Chondrocyte (in vitro differentiated cells): Measurements from ENCODE around the gene FFAR1. TPM values are rescaled to one million over a fixed set of nuclear protein-coding genes. Genes with fewer than 3 reads are reported as not detected.

Experiments used
- DNase-seq: peaks from one replicate; pipeline ENCODE4 v3.0.0; 2021; ENCODE audit warnings: mixed read lengths, low spot score
- H3K27ac Mint-ChIP-seq: one replicate; pipeline ENCODE4 v1.8.0; 2021; ENCODE audit warnings: mild to moderate bottlenecking, moderate library complexity, mixed read lengths; ENCODE audit not compliant: unreplicated experiment
- H3K27me3 Mint-ChIP-seq: 2 replicates; pipeline ENCODE4 v1.8.0; 2021; ENCODE audit warnings: low read depth, mixed read lengths
- H3K36me3 Mint-ChIP-seq: 2 replicates; pipeline ENCODE4 v1.8.0; 2021; ENCODE audit warnings: low read depth, mixed read lengths
- H3K4me1 Mint-ChIP-seq: 2 replicates; pipeline ENCODE4 v1.8.0; 2021; ENCODE audit warnings: low read depth, mild to moderate bottlenecking, mixed read lengths
- H3K4me3 Mint-ChIP-seq: one replicate; pipeline ENCODE4 v1.8.0; 2021; ENCODE audit warnings: mild to moderate bottlenecking, moderate library complexity, mixed read lengths; ENCODE audit not compliant: unreplicated experiment
- H3K9me3 Mint-ChIP-seq: 2 replicates; pipeline ENCODE4 v1.8.0; 2021; ENCODE audit warnings: low read depth, mixed read lengths
- total RNA-seq: library from RNA; stranded (reverse); gene quantifications from 3 replicates; pipeline ENCODE4 v1.2.1, GENCODE V29; 2021
- TF ChIP-seq, protein P1 (sequence below): fragments of 200-600 bp; sonication (generic); IDR thresholded peaks from 2 replicates; pipeline ENCODE4 v1.5.0; 2021; ENCODE audit warnings: antibody characterized with exemption, mild to moderate bottlenecking, moderate library complexity

Gene FFAR1
- total RNA-seq, 1 donor from 2014 or later = not detected

DNA sequence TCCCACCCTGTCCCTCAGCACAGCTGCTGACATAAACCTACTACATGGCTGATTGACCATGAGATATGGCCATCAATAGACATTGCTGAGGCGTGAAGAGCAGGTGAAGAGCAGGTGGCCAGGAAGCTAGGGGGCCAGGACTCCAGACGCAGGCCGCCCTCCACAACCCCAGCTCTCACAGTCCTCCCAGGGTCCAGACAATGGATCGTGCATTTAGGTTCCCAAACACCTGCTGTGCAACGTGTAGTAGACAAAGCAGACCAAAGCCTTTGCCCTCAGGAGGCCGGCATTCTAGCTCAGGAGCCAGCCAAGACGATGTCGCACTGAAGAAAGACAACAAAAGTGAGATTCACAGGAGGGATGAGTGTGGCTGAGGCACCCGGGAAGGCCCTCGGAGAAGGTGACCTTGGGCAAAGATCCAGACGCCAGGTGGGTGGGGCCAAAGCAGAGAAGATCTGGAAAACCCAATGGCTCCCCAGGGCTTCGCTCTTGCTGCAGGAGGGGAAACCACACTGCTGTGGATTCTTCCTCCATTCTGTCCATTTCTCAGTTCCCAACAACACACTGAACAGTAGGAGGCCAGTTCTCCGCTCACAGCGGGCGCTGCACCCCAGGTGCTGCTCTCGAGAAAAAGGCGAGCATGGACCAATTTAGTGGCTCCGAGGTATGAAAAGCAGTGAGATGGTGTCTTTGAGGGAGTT, 1.4 kb downstream of the FFAR1 start:
- H3K27me3 Mint-ChIP-seq = peaks cover 48% of the 10 kb centered on the region
- H3K4me1 Mint-ChIP-seq = no peaks in the 10 kb centered on the region
- H3K36me3 Mint-ChIP-seq = peaks cover 1% of the 10 kb centered on the region
- H3K27ac Mint-ChIP-seq = no peak overlapping the region
- TF ChIP-seq, protein P1, sequence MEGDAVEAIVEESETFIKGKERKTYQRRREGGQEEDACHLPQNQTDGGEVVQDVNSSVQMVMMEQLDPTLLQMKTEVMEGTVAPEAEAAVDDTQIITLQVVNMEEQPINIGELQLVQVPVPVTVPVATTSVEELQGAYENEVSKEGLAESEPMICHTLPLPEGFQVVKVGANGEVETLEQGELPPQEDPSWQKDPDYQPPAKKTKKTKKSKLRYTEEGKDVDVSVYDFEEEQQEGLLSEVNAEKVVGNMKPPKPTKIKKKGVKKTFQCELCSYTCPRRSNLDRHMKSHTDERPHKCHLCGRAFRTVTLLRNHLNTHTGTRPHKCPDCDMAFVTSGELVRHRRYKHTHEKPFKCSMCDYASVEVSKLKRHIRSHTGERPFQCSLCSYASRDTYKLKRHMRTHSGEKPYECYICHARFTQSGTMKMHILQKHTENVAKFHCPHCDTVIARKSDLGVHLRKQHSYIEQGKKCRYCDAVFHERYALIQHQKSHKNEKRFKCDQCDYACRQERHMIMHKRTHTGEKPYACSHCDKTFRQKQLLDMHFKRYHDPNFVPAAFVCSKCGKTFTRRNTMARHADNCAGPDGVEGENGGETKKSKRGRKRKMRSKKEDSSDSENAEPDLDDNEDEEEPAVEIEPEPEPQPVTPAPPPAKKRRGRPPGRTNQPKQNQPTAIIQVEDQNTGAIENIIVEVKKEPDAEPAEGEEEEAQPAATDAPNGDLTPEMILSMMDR = no peak
- no peak overlapping the region for H3K4me3 Mint-ChIP-seq
- no peaks in the 10 kb centered on the region for H3K9me3 Mint-ChIP-seq
- DNase-seq = peak; percentile 67

DNA sequence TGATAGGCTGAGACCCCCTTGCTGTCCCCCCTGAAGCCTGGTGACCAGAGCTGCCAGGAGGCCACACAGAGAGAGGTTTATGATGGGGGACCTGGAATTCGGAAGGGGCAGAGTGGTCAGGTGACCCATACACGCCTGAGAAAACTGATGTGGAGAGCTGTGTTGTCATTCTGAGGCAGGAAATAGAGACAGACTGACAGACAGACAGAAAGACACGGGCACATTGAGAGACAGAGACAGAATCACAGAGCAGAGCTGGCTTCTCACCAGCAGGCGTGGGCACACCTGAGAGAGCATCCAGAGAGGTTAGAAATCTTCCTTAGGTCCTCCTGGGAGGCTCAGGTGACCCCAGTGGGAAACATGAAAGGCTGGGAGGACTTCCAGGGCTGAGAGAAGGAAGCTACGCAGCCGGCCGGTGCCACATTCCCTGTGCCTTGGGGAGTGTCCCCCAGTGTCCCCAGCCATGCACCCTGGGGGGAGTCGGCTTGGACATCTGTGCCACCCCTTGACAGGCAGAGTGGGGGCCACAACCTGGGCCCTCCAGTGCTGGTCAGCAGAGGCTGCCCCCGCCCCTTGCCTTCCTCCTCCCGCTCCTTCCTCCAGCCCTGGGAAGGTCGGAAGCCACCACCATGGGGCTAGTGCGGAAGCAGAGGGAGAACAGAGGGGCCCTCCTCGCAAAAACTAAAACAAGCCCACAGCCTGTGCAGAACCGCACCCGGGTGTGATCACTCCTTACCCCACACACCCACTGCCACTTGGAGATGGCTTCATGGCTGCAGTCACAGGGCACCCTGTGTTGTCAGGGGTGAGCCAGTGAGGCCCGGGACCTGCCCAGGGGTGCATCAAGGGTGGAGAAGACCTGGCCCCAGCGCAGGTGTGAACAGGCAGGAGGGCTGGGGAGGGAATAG, 2.2 kb downstream of the FFAR1 start:
- H3K27ac Mint-ChIP-seq = no peak overlapping the region

DNA sequence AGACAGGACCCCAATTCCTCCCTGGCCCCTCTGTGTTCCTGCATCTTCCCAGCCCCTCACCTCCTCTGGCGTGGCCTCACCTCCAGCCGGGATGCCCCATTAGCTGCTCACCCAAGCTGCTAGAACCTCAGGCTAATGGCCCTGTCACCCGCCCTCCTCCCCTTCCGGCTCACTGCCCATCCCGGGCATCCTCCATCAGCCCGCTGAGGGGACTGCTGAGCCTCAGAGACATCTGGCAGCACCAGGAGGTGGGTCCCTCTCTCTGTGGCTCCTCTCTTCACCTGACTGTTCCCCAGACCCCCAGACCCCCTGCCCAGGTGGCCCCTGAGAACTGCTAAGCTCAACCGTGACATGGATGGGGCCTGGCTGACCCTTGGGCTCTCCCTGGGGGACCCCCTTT, 2.9 kb downstream of the FFAR1 start:
- H3K27me3 Mint-ChIP-seq = peaks cover 49% of the 10 kb centered on the region
- H3K9me3 Mint-ChIP-seq = no peaks in the 10 kb centered on the region
- peaks cover 1% of the 10 kb centered on the region for H3K36me3 Mint-ChIP-seq
- H3K4me3 Mint-ChIP-seq = no peak overlapping the region
- H3K27ac Mint-ChIP-seq = no peak overlapping the region
- DNase-seq = peak; percentile 64
- H3K4me1 Mint-ChIP-seq = no peaks in the 10 kb centered on the region
- TF ChIP-seq, protein P1 = no peak

More for the DNA sequence above, 2.2 kb downstream of the FFAR1 start:
- no peaks in the 10 kb centered on the region for H3K9me3 Mint-ChIP-seq
- peaks cover 49% of the 10 kb centered on the region for H3K27me3 Mint-ChIP-seq
- TF ChIP-seq, protein P1 = no peak
- no peaks in the 10 kb centered on the region for H3K4me1 Mint-ChIP-seq
- peak; percentile 62 for DNase-seq
- H3K36me3 Mint-ChIP-seq = peaks cover 1% of the 10 kb centered on the region
- H3K4me3 Mint-ChIP-seq = no peak overlapping the region

DNA sequence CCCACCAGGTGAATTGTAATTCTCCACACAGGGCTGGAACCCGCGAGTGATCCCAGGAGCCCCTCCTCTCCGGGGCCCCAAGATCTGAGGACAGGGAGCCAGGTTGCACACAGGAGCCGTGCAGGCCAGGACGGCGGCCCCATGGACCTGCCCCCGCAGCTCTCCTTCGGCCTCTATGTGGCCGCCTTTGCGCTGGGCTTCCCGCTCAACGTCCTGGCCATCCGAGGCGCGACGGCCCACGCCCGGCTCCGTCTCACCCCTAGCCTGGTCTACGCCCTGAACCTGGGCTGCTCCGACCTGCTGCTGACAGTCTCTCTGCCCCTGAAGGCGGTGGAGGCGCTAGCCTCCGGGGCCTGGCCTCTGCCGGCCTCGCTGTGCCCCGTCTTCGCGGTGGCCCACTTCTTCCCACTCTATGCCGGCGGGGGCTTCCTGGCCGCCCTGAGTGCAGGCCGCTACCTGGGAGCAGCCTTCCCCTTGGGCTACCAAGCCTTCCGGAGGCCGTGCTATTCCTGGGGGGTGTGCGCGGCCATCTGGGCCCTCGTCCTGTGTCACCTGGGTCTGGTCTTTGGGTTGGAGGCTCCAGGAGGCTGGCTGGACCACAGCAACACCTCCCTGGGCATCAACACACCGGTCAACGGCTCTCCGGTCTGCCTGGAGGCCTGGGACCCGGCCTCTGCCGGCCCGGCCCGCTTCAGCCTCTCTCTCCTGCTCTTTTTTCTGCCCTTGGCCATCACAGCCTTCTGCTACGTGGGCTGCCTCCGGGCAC, 3.9 kb downstream of the FFAR1 start:
- H3K4me1 Mint-ChIP-seq = no peaks in the 10 kb centered on the region
- peaks cover 47% of the 10 kb centered on the region for H3K27me3 Mint-ChIP-seq
- no peak overlapping the region for H3K4me3 Mint-ChIP-seq
- no peaks in the 10 kb centered on the region for H3K9me3 Mint-ChIP-seq
- TF ChIP-seq, protein P1 = no peak
- DNase-seq = peak; percentile 79
- H3K36me3 Mint-ChIP-seq = peaks cover 1% of the 10 kb centered on the region
- no peak overlapping the region for H3K27ac Mint-ChIP-seq

DNA sequence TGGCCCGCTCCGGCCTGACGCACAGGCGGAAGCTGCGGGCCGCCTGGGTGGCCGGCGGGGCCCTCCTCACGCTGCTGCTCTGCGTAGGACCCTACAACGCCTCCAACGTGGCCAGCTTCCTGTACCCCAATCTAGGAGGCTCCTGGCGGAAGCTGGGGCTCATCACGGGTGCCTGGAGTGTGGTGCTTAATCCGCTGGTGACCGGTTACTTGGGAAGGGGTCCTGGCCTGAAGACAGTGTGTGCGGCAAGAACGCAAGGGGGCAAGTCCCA, 4.4 kb downstream of the FFAR1 start:
- Mint-ChIP-seq H3K36me3 (peaks cover 1% of the 10 kb centered on the region), H3K27me3 (peaks cover 44% of the 10 kb centered on the region), H3K9me3 (no peaks in the 10 kb centered on the region), H3K4me1 (no peaks in the 10 kb centered on the region), H3K27ac (no peak overlapping the region), H3K4me3 (no peak overlapping the region)
- TF ChIP-seq, protein P1 = no peak
- DNase-seq = no peak
